ENCODE data around the gene NTRK3. TPM values are rescaled to one million over a fixed set of nuclear protein-coding genes. Genes with fewer than 3 reads are reported as not detected.

NTRK3 gene
- total RNA-seq, 1 experiment from 2014 or later: 2.3 TPM

DNA sequence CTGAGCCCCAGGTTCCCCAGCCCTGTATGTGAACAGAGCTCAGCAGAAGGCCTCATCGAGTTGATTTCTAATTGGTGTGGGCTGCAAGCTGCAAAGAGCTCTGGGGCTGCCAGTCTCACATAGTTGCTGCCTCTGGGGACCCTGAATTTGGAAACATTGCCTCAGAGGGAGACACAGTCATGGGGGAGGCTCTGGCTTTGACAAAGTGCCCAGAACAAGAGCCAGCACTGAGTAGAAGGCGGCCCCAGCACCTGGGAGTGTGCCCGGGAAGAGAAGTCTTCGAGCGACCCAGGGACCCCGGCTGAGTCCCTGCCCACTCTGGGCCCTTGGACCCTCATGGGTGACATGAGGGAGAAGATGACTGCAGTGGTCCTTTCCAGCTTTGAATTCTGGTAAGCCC is 7.3 kb downstream of the NTRK3 start:
- no peak overlapping the region for H3K4me3 ChIP-seq (ENCODE audit: insufficient read depth, low read depth, low read length)
- H3K27me3 ChIP-seq (ENCODE audit: control insufficient read depth, insufficient read depth, low read length): peaks cover 25% of the 10 kb centered on the region
- no peak for DNase-seq
- no peaks in the 10 kb centered on the region for H3K36me3 ChIP-seq (replicated peaks; ENCODE audit: control insufficient read depth, insufficient read depth, low read length)

- Histone ChIP-seq H3K27me3 (ENCODE audit: control insufficient read depth, insufficient read depth, low read length) (peaks cover 13% of the 10 kb centered on the region), H3K36me3 (replicated peaks; ENCODE audit: control insufficient read depth, insufficient read depth, low read length) (no peaks in the 10 kb centered on the region)
These were observed 8.6 kb downstream of the NTRK3 start for GRCh38 chr15:88247914-88248313.

GRCh38 chr15:88246666-88247446 is 9.7 kb downstream of the NTRK3 start:
- Histone ChIP-seq H3K36me3 (replicated peaks; ENCODE audit: control insufficient read depth, insufficient read depth, low read length) (no peaks in the 10 kb centered on the region), H3K4me3 (ENCODE audit: insufficient read depth, low read depth, low read length) (peak overlapping the region; percentile 8; the same call in 1 of the 2 replicates), H3K27me3 (ENCODE audit: control insufficient read depth, insufficient read depth, low read length) (peaks cover 11% of the 10 kb centered on the region)
- DNase-seq: peak; percentile 91

More at GRCh38 chr15:88247914-88248313, 8.6 kb downstream of the NTRK3 start:
- no peak overlapping the region for H3K4me3 ChIP-seq (ENCODE audit: insufficient read depth, low read depth, low read length)
- DNase-seq: no peak

DNA sequence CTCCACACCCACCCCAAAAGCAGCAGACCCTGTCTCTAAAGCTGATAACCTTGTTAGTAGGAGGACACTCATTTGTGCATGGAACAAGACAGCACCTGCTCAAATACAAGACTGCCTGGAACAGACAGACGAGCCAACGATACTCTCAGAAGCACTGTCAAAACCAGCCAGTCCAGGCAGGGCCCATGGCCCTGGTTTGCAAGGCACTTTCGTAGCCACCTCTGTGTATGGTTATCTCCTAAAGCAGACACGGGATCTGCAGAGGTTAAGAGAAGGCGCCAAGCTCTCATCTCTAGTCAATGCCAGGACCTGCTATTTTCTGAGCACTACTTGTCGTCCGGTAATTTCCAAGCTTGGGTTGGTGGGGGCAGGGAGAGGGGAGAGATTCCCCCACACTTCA is 10.5 kb downstream of the NTRK3 start:
- Histone ChIP-seq H3K36me3 (replicated peaks; ENCODE audit: control insufficient read depth, insufficient read depth, low read length) (no peaks in the 10 kb centered on the region), H3K4me3 (ENCODE audit: insufficient read depth, low read depth, low read length) (no peak overlapping the region), H3K27me3 (ENCODE audit: control insufficient read depth, insufficient read depth, low read length) (peaks cover 11% of the 10 kb centered on the region)
- no peak for DNase-seq

DNA sequence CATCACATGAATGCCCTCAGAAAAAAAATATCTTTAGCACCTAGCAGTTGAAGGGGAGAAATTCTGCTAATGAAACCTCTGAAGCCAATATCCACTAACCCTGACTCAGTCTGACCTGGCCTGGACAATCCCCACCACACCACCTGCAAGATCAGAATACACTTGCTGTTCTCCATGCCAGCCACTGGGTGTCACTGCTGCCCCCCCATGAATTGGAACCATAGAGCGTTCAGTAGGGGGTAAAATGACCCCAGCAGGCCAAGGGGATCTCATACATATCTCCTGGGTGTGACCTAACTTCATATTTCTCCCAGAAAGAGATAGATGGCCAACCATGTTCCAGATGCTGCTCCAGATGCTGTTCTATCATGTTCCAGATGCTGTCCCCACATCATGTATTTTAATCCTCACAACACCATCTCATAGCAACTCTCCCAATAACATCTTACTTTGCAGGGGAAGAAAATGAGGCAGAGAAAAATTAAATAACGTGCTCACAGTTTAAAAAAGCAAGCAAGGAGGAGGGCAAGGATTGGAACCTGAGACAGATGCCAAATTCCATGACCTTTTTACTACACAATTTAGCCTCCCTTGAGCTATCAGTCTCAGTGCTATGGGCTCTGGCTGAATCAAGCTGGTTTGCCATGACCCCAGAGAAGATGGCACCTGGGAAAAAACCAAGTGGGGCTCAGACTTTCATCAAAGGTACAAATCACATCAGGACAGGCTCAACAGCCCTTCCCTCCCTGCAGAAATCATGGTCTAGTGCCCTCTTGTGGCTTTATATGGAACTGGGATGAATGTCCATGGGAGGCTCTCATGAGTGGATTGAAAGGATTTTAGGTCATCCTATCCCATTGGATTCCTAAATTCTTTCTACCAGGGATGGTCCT is 12.4 kb downstream of the NTRK3 start:
- Histone ChIP-seq H3K27me3 (ENCODE audit: control insufficient read depth, insufficient read depth, low read length) (peaks cover 11% of the 10 kb centered on the region), H3K36me3 (replicated peaks; ENCODE audit: control insufficient read depth, insufficient read depth, low read length) (no peaks in the 10 kb centered on the region), H3K4me3 (ENCODE audit: insufficient read depth, low read depth, low read length) (no peak overlapping the region)
- peak; percentile 79 for DNase-seq

DNA sequence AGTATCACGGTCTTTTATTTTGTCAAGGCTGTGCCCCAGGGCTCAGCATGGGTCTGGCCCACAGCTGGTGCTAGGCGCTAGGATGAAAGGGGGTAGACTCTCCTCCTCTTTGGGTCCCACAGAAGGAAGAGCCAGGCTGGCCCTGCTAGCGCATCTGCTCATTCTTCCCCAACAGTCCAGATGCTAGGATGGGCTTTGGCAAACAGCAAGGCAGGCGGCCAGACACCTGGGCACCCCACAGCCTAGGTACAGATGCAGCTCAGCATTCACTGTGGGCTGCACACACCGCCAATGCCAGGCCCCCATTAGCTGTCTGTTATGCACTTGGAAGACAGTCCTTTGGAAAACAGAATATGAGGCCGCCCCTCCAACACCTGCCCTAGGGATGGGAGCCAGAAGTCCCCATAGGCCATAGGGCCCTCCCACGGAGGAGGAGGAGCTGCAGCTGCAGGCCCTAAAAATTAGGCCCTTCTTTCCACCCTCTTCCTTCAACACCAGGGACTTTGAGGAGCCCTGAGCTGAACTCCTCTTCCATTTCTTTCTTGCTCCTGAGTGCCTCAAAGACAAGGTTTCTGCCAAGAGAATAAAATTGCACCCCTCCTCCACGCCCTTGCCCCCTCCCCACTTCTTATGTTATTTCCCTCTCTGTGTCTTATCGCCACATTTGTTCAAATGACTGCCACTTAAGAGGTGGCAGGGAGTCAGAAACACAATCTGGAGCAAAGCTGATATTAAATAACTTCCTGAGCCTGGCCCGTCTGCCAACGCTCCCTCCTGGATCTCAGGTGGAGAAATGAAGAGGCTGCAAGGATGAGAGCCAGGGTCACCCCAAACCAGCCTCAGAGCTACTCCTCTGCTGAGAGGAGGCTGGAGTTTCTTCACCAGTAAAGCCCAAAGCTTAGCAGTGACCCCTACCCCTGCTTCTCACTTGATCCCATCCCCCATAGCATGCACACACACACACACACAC is 13.7 kb downstream of the NTRK3 start:
- H3K27me3 ChIP-seq (ENCODE audit: control insufficient read depth, insufficient read depth, low read length): peaks cover 9% of the 10 kb centered on the region
- H3K4me3 ChIP-seq (ENCODE audit: insufficient read depth, low read depth, low read length): no peak overlapping the region
- DNase-seq: no peak
- H3K36me3 ChIP-seq (replicated peaks; ENCODE audit: control insufficient read depth, insufficient read depth, low read length): no peaks in the 10 kb centered on the region

GRCh38 chr15:88241461-88241860 is 15.1 kb downstream of the NTRK3 start:
- DNase-seq: no peak
- Histone ChIP-seq H3K27me3 (ENCODE audit: control insufficient read depth, insufficient read depth, low read length) (peaks cover 4% of the 10 kb centered on the region; the same call in 1 of the 2 replicates), H3K36me3 (replicated peaks; ENCODE audit: control insufficient read depth, insufficient read depth, low read length) (no peaks in the 10 kb centered on the region), H3K4me3 (ENCODE audit: insufficient read depth, low read depth, low read length) (no peak overlapping the region)

DNA sequence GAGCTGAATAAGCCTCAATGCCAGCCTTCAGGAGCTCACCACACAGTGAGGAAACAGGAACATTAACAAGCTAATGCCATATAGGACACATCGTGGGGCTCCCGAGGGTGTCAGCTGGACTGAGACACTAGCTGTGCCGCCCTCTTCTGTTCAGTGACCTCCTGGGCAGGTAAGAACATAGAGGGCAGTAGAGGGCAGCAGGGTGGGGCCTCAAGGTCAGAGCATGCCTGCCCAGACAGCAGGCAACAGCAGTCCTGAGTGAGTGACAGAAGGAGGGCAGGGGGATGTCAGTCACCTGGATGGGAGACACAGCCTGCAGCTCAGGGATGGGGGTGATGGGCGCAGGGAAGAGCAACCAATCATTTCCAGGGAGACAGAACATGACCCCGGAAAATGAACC is 15.5 kb downstream of the NTRK3 start:
- peak; percentile 54 for DNase-seq
- Histone ChIP-seq H3K4me3 (ENCODE audit: insufficient read depth, low read depth, low read length) (no peak overlapping the region), H3K36me3 (replicated peaks; ENCODE audit: control insufficient read depth, insufficient read depth, low read length) (no peaks in the 10 kb centered on the region), H3K27me3 (ENCODE audit: control insufficient read depth, insufficient read depth, low read length) (peaks cover 2% of the 10 kb centered on the region; the same call in 1 of the 2 replicates)

GRCh38 chr15:88239594-88239993 is 16.9 kb downstream of the NTRK3 start:
- DNase-seq: no peak
- H3K4me3 ChIP-seq (ENCODE audit: insufficient read depth, low read depth, low read length): no peak overlapping the region
- H3K36me3 ChIP-seq (replicated peaks; ENCODE audit: control insufficient read depth, insufficient read depth, low read length): no peaks in the 10 kb centered on the region
- H3K27me3 ChIP-seq (ENCODE audit: control insufficient read depth, insufficient read depth, low read length): no peaks in the 10 kb centered on the region

GRCh38 chr15:88238618-88239430 is 17.7 kb downstream of the NTRK3 start:
- no peaks in the 10 kb centered on the region; the same call in 1 of the 2 replicates for H3K27me3 ChIP-seq (ENCODE audit: control insufficient read depth, insufficient read depth, low read length)
- no peak for DNase-seq
- no peak overlapping the region for H3K4me3 ChIP-seq (ENCODE audit: insufficient read depth, low read depth, low read length)
- H3K36me3 ChIP-seq (replicated peaks; ENCODE audit: control insufficient read depth, insufficient read depth, low read length): no peaks in the 10 kb centered on the region

- no peak for DNase-seq
- no peaks in the 10 kb centered on the region; the same call in 1 of the 2 replicates for H3K27me3 ChIP-seq (ENCODE audit: control insufficient read depth, insufficient read depth, low read length)
- H3K4me3 ChIP-seq (ENCODE audit: insufficient read depth, low read depth, low read length): no peak overlapping the region
- no peaks in the 10 kb centered on the region for H3K36me3 ChIP-seq (replicated peaks; ENCODE audit: control insufficient read depth, insufficient read depth, low read length)
These were observed 21.8 kb downstream of the NTRK3 start for GRCh38 chr15:88234711-88235110.

GRCh38 chr15:88233921-88234320 is 22.6 kb downstream of the NTRK3 start:
- no peaks in the 10 kb centered on the region; the same call in 1 of the 2 replicates for H3K27me3 ChIP-seq (ENCODE audit: control insufficient read depth, insufficient read depth, low read length)
- no peaks in the 10 kb centered on the region for H3K36me3 ChIP-seq (replicated peaks; ENCODE audit: control insufficient read depth, insufficient read depth, low read length)
- no peak for DNase-seq
- no peak overlapping the region for H3K4me3 ChIP-seq (ENCODE audit: insufficient read depth, low read depth, low read length)

DNA sequence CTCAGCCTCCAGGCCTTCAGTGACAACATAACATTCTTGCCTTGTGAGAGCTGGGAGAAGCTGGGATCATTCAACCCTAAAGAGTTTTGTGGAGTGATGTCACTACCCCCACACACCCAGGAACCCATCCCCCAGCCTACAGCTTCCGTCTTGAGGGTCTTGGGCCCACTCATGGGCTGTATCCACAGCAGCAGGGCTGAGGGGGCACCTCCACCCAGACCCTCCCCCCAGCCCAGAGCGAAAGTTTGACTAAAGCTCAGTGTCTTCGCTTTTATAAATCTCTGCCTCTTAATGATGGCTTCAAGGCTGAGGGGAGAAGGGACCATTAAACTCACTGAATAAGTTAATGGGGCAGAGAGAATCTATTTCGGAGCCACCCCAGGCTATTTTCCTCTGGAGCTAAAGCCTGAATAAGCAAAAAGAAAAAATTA is 23.8 kb downstream of the NTRK3 start:
- H3K4me3 ChIP-seq (ENCODE audit: insufficient read depth, low read depth, low read length): no peak overlapping the region
- no peaks in the 10 kb centered on the region for H3K36me3 ChIP-seq (replicated peaks; ENCODE audit: control insufficient read depth, insufficient read depth, low read length)
- no peak for DNase-seq
- no peaks in the 10 kb centered on the region; the same call in 1 of the 2 replicates for H3K27me3 ChIP-seq (ENCODE audit: control insufficient read depth, insufficient read depth, low read length)
